SK-N-MC (cell line): ENCODE data around the gene SHKBP1.
"Not testable (repeated sequence)": the region's sequence is repeated elsewhere in the genome, so short reads cannot be mapped to it uniquely, and the experiment has no call there.

Experiments
- DNase-seq: peaks from one replicate; pipeline ENCODE4 v3.0.0-alpha.2; 2011; ENCODE audit warnings: low read depth, low spot score
- H3K27ac ChIP-seq: fragments of 200-600 bp; sonication (generic); 2 replicates; pipeline ENCODE4 v1.5.1; 2016; ENCODE audit warnings: mixed run types
- H3K36me3 ChIP-seq: fragments of 200-600 bp; sonication (generic); 2 replicates; pipeline ENCODE4 v1.6.1; 2017; ENCODE audit warnings: antibody characterized with exemption, low read length, mixed read lengths; ENCODE audit not compliant: insufficient read depth
- H3K4me3 ChIP-seq: fragments of 200-600 bp; sonication (generic); 2 replicates; pipeline ENCODE4 v1.5.1; 2016
- H3K9ac ChIP-seq: fragments of 200-600 bp; sonication (generic); 2 replicates; pipeline ENCODE4 v1.8.0; 2017; ENCODE audit warnings: mixed run types, mixed read lengths; ENCODE audit not compliant: insufficient read length
- H3K9me3 ChIP-seq: fragments of 200-600 bp; sonication (generic); 2 replicates; pipeline ENCODE4 v1.6.1; 2017; ENCODE audit warnings: low read depth, mild to moderate bottlenecking, antibody characterized with exemption, low read length, moderate library complexity, mixed read lengths
- EZH2 ChIP-seq: fragments of 200-600 bp; sonication (generic); IDR thresholded peaks from one replicate; pipeline ENCODE4 v1.6.1; 2017; ENCODE audit warnings: antibody characterized with exemption
- FOXP2 ChIP-seq: optimal IDR thresholded peaks from 2 replicates; pipeline ENCODE3; 2011; ENCODE audit warnings: mild to moderate bottlenecking, moderate library complexity; ENCODE audit not compliant: insufficient read depth; ENCODE audit errors: extremely low read length, control extremely low read depth
- POLR2AphosphoS5 ChIP-seq: IDR thresholded peaks from 2 replicates; pipeline ENCODE4 v1.6.1; 2012; ENCODE audit warnings: mild to moderate bottlenecking, low read depth, low read length, borderline replicate concordance

The SHKBP1 gene

DNA sequence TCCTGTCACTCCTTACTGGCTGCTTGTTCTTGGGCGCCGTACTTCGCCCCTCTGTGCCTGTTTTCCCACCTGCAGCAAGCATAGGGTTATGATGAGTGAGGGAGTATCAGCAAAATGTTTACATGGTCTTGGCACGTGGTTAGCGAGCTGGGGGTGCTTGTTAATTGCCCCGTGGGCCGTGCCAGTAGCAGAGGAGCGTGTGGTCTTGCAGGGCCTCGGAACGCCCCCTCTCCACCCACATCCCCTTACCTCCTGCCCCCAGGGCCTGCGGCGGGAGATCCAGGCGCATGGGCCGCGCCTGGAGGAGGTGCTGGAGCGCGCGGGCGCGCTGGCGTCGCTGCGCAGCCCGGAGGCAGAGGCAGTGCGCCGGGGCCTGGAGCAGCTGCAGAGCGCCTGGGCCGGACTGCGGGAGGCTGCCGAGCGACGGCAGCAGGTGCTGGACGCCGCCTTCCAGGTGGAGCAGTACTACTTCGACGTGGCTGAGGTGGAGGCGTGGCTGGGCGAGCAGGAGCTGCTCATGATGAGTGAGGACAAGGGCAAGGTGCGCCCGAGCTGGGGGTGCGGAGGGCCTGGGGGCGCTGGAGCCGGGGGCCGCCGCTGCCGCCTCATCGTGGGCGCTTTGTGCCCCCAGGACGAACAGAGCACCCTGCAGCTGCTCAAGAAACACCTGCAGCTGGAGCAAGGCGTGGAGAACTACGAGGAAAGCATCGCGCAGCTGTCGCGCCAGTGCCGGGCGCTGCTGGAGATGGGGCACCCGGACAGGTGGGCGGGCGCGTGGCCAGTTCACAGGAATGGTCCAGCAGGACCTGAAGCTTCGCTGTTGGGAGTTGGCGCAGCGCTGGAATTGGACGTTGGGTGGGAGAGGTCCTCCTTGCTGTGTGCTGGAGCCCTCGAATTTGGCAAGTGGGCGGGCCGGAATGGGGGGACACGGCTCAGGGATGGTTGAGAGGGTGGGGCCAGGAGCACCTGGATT lies 22.5 kb upstream of the SHKBP1 start:
- Histone ChIP-seq H3K9ac (no peak overlapping the region), H3K36me3 (no peaks in the 10 kb centered on the region), H3K27ac (no peak overlapping the region), H3K9me3 (no peaks in the 10 kb centered on the region), H3K4me3 (no peak overlapping the region)
- no peak for TF ChIP-seq POLR2AphosphoS5
- no peak for TF ChIP-seq FOXP2
- DNase-seq, result no peak

DNA sequence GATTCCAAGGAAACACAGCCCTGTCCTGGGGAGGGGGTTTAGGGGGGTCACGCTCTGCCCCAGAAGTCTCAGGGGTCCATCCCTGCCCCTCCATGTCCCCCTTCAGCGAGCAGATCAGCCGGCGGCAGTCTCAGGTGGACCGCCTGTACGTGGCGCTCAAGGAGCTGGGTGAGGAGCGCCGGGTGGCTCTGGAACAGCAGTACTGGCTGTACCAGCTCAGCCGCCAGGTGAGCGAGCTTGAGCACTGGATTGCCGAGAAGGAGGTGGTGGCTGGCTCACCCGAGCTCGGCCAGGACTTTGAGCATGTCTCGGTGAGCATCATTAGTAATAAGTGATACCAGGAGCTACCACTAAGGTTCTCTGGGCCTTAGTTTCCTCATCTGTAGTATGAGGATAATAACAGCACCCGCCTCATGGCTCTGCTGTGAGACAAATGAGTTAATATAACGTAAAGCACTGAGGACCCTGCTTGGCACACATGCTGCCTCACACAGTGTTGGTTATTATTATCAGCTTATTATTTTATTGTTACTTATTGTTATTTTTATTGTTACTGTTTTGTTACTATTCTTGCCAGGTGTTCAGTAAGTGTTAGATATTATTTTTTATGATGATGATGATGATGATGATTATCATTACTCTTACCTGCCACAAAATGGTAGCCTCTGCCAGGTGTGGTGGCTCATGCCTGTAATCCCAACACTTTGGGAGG lies 20.5 kb upstream of the SHKBP1 start:
- H3K9me3 ChIP-seq, result no peaks in the 10 kb centered on the region
- H3K27ac ChIP-seq, result no peak overlapping the region
- no peak overlapping the region for H3K9ac ChIP-seq
- TF ChIP-seq EZH2 (no peak), POLR2AphosphoS5 (no peak), FOXP2 (no peak)
- H3K36me3 ChIP-seq, result no peaks in the 10 kb centered on the region
- no peak overlapping the region for H3K4me3 ChIP-seq
- DNase-seq, result no peak

GRCh38 chr19:40556953-40557530 lies 19.6 kb upstream of the SHKBP1 start:
- H3K9me3 ChIP-seq, result no peaks in the 10 kb centered on the region
- H3K9ac ChIP-seq, result no peak overlapping the region
- TF ChIP-seq EZH2 (no peak), POLR2AphosphoS5 (no peak), FOXP2 (no peak)
- no peak for DNase-seq
- H3K36me3 ChIP-seq, result no peaks in the 10 kb centered on the region
- no peak overlapping the region for H3K4me3 ChIP-seq
- H3K27ac ChIP-seq, result no peak overlapping the region

DNA sequence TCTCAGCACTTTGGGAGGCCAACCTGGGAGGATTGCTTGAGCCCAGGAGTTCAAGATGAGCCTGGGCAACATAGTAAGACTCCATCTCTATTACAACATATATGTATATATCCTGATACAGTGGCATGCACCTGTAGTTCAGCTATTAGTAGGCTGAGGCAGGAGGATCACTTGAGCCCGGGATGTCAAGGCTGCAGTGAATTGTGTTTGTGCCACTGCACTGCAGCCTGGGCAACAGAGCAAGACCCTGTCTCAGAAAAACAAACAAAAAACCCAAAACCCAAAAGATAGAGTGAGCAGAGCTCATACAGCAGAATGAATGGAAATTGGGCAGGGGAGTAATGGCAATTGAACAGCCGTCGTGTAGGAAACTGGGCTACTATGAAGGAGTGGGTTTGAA lies 17.3 kb upstream of the SHKBP1 start:
- no peaks in the 10 kb centered on the region for H3K36me3 ChIP-seq
- H3K9ac ChIP-seq, result no peak overlapping the region
- no peaks in the 10 kb centered on the region for H3K9me3 ChIP-seq
- no peak overlapping the region for H3K4me3 ChIP-seq
- no peak for DNase-seq
- no peak overlapping the region for H3K27ac ChIP-seq
- TF ChIP-seq FOXP2, result no peak
- no peak for TF ChIP-seq POLR2AphosphoS5
- no peak for TF ChIP-seq EZH2

DNA sequence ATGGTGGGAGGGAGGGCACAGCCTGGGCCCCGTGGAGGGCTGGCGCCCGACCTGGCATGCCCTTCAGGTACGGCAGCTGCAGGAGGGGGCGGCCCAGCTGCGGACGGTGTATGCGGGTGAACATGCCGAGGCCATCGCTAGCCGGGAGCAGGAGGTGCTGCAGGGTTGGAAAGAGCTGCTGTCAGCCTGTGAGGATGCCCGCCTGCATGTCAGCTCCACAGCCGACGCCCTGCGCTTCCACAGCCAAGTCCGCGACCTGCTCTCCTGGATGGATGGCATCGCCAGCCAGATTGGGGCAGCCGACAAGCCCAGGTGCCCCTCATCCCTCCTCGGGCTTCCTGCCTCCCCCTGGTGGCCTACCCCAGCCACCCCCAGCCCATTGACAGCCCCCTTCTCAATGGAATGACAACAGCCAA lies 16.6 kb upstream of the SHKBP1 start:
- no peak for DNase-seq
- H3K9me3 ChIP-seq, result no peaks in the 10 kb centered on the region
- no peaks in the 10 kb centered on the region for H3K36me3 ChIP-seq
- H3K27ac ChIP-seq, result no peak overlapping the region
- no peak overlapping the region for H3K4me3 ChIP-seq
- H3K9ac ChIP-seq, result no peak overlapping the region
- TF ChIP-seq POLR2AphosphoS5, result no peak
- no peak for TF ChIP-seq EZH2
- no peak for TF ChIP-seq FOXP2

GRCh38 chr19:40561947-40562346 lies 14.7 kb upstream of the SHKBP1 start:
- H3K36me3 ChIP-seq, result no peaks in the 10 kb centered on the region
- no peak for DNase-seq
- H3K27ac ChIP-seq, result no peak overlapping the region
- TF ChIP-seq POLR2AphosphoS5 (no peak), FOXP2 (no peak), EZH2 (no peak)
- H3K9ac ChIP-seq, result no peak overlapping the region
- no peaks in the 10 kb centered on the region for H3K9me3 ChIP-seq
- no peak overlapping the region for H3K4me3 ChIP-seq

DNA sequence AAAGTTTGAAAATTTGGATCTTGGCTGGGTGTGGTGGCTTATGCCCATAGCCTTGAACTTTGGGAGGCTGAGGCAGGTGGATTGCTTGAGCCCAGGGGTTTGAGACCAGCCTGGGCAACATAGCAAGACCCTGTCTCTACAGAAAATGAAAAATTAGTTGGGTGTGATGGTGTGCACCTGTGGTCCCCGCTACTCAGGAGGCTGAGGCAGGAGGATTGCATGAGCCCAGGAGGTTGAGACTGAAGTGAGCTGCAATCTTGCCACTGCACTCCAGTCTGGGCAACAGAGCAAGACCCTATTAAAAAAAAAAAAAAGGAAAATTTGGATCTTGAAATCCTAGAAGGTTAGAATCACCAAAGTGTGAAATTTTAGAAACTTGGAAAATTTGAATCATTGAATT lies 12.1 kb upstream of the SHKBP1 start:
- not testable (repeated sequence) for H3K27ac ChIP-seq, DNase-seq, H3K9ac ChIP-seq, H3K9me3 ChIP-seq, H3K36me3 ChIP-seq, H3K4me3 ChIP-seq

GRCh38 chr19:40565355-40565754 lies 11.3 kb upstream of the SHKBP1 start:
- Histone ChIP-seq H3K9me3 (no peaks in the 10 kb centered on the region), H3K27ac (no peak overlapping the region), H3K36me3 (no peaks in the 10 kb centered on the region), H3K4me3 (no peak overlapping the region), H3K9ac (no peak overlapping the region)
- TF ChIP-seq FOXP2 (no peak), EZH2 (no peak), POLR2AphosphoS5 (no peak)
- DNase-seq, result no peak

DNA sequence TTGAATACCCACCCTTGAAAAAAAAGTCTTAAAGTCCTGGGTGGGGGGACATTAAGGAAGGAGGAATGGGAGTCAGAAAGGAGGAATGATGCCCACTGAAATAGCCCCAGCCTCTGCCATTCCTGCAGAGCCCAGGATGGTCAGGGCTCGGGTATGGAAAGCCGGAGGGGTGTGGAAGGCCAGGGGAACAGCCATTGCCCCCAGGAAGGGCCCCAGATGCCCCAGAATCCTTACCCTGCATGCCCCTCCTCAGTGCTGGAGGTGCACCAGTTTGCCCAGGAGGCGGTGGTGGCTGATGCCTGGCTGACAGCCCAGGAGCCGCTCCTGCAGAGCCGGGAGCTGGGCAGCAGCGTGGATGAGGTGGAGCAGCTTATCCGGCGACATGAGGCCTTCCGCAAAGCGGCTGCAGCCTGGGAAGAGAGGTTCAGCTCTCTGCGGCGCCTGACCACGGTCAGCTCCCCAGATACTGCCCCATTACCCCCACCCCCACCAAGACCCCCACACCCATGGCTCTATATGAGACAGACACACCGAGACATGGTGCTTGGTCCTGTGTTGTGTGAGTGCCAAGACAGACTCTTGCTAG lies 10.7 kb upstream of the SHKBP1 start:
- Histone ChIP-seq H3K9ac (no peak overlapping the region), H3K36me3 (no peaks in the 10 kb centered on the region), H3K9me3 (no peaks in the 10 kb centered on the region), H3K27ac (no peak overlapping the region), H3K4me3 (no peak overlapping the region)
- TF ChIP-seq FOXP2 (no peak), POLR2AphosphoS5 (no peak), EZH2 (no peak)
- no peak for DNase-seq
